K562 (cell line): ENCODE results near the gene PPDPF. TPM values are rescaled to one million over a fixed set of nuclear protein-coding genes. Genes with fewer than 3 reads are reported as not detected.
A peak's percentile ranks its signal among the peaks of the same experiment; 100 is the strongest.

Experiments
- ATF1 ChIP-seq, 2 experiments: fragments of 450-650 bp in 1 of 2; IDR thresholded peaks; 2 replicates each; pipeline ENCODE4 v1.6.1; 2016; ENCODE audit warnings: missing compliant biosample characterization in 1 of 2, missing genetic modification characterization in 1 of 2
- ATF7 ChIP-seq: fragments of 450-650 bp; IDR thresholded peaks from 2 replicates; pipeline ENCODE4 v1.7.1; 2014; ENCODE audit warnings: mild to moderate bottlenecking, moderate library complexity
- CREB1 ChIP-seq, 2 experiments: sonication (generic) in 1 of 2; formaldehyde crosslinking in 1 of 2; IDR thresholded peaks; 2 replicates each; pipeline versions ENCODE4 v1.6.1 to v1.8.0; 2012 to 2022; ENCODE audit warnings: inconsistent platforms in 1 of 2, mild to moderate bottlenecking in 1 of 2, missing genetic modification reagents in 1 of 2, moderate library complexity in 1 of 2
- CREM ChIP-seq: IDR thresholded peaks from 2 replicates; pipeline ENCODE4 v1.6.1; 2014; ENCODE audit warnings: antibody characterized with exemption, low read depth
- CTCF ChIP-seq, 3 experiments: IDR thresholded peaks in 2 of 3; conservative IDR thresholded peaks in 1 of 3; 2 replicates each; pipeline ENCODE4 v1.5.1; 2011 to 2012; ENCODE audit warnings: low read length in 3 of 3, mild to moderate bottlenecking in 3 of 3, control low read depth in 2 of 3, improper control_type of control experiment in 1 of 3, inconsistent platforms in 1 of 3, low read depth in 1 of 3, mixed read lengths in 1 of 3, moderate library complexity in 1 of 3; ENCODE audit not compliant: insufficient read depth in 2 of 3
- FIP1L1 ChIP-seq: fragments of 200-400 bp; formaldehyde crosslinking; IDR thresholded peaks from 2 replicates; pipeline ENCODE4 v1.6.1; 2018; ENCODE audit warnings: mild to moderate bottlenecking, low read depth, low read length; ENCODE audit not compliant: poor library complexity, severe bottlenecking
- FOXK2 ChIP-seq, 2 experiments: fragments of 450-650 bp; IDR thresholded peaks in 1 of 2; conservative IDR thresholded peaks in 1 of 2; 2 replicates each; pipeline ENCODE4 v1.6.1; 2016; ENCODE audit warnings: low read depth in 2 of 2, mild to moderate bottlenecking in 1 of 2
- GTF2A2 ChIP-seq: IDR thresholded peaks from 2 replicates; pipeline ENCODE4 v1.6.1; 2016; ENCODE audit warnings: mild to moderate bottlenecking, missing genetic modification characterization, missing compliant biosample characterization
- MAX ChIP-seq: sonication (generic); formaldehyde crosslinking; IDR thresholded peaks from 2 replicates; pipeline ENCODE4 v1.9.0; 2022; ENCODE audit warnings: mild to moderate bottlenecking, missing genetic modification reagents
- MECOM ChIP-seq: fragments of 250-450 bp; sonication (Bioruptor Pico); IDR thresholded peaks from 2 replicates; pipeline ENCODE4 v1.8.0; 2022; ENCODE audit warnings: inconsistent platforms
- MEF2A ChIP-seq: IDR thresholded peaks from 2 replicates; pipeline ENCODE4 v1.6.1; 2011; ENCODE audit warnings: low read depth, mild to moderate bottlenecking, low read length, moderate library complexity; ENCODE audit not compliant: control insufficient read depth
- RBM15 ChIP-seq: fragments of 200-400 bp; formaldehyde crosslinking; IDR thresholded peaks from 2 replicates; pipeline ENCODE4 v1.6.1; 2018; ENCODE audit warnings: mild to moderate bottlenecking, low read length, moderate library complexity; ENCODE audit not compliant: insufficient read depth
- SFPQ ChIP-seq: fragments of 200-400 bp; formaldehyde crosslinking; IDR thresholded peaks from 2 replicates; pipeline ENCODE4 v1.6.1; 2017; ENCODE audit warnings: mild to moderate bottlenecking, low read depth, low read length, moderate library complexity
- SMARCA4 ChIP-seq: fragments of 450-650 bp; IDR thresholded peaks from 2 replicates; pipeline ENCODE4 v1.6.1; 2016
- ZBTB9 ChIP-seq: fragments of 450-650 bp; formaldehyde crosslinking; IDR thresholded peaks from 2 replicates; pipeline ENCODE4 v1.4.0; 2020; ENCODE audit warnings: mild to moderate bottlenecking, moderate library complexity
- ZC3H11A ChIP-seq: IDR thresholded peaks from 2 replicates; pipeline ENCODE4 v1.6.1; 2012; ENCODE audit warnings: low read depth, low read length, improper control_type of control experiment
- ZFP30 ChIP-seq: fragments of 250-450 bp; sonication (Bioruptor Pico); IDR thresholded peaks from 2 replicates; pipeline ENCODE4 v1.8.0; 2022; ENCODE audit warnings: moderate library complexity, mild to moderate bottlenecking, inconsistent platforms, borderline replicate concordance
- ZFP36 ChIP-seq: fragments of 150-350 bp; IDR thresholded peaks from 2 replicates; pipeline ENCODE4 v1.6.1; 2018; ENCODE audit warnings: low read length, low read depth; ENCODE audit not compliant: partially characterized antibody
- ZNF212 ChIP-seq: fragments of 450-650 bp; formaldehyde crosslinking; IDR thresholded peaks from 2 replicates; pipeline ENCODE4 v1.4.0; 2020; ENCODE audit warnings: mild to moderate bottlenecking
- ZNF277 ChIP-seq: fragments of 250-450 bp; sonication (Bioruptor Pico); IDR thresholded peaks from 2 replicates; pipeline ENCODE4 v1.8.0; 2022; ENCODE audit warnings: inconsistent platforms, mild to moderate bottlenecking, moderate library complexity, borderline replicate concordance
- polyA plus RNA-seq, 8 experiments: library from polyadenylated mRNA; depleted of rRNA in 4 of 8; stranded (reverse) in 5 of 8; unstranded in 3 of 8; fragments of >200 nt; fragmentation: Nextera tagmentation in 2 of 8; fragmentation: Illumina TruSeq in 1 of 8; extraction: Ambion mirVana in 2 of 8; extraction: Trizol in 1 of 8; gene quantifications; 2 replicates each; pipeline versions ENCODE4 v1.2.1 to v1.2.3, GENCODE V29; 2011 to 2014; ENCODE audit warnings: inconsistent platforms in 1 of 8, missing spikeins in 1 of 8
- total RNA-seq, 7 experiments: library from RNA; depleted of rRNA in 6 of 7; stranded (reverse); fragments of >200 nt in 6 of 7; fragmentation: Illumina TruSeq in 2 of 7; extraction: Trizol in 2 of 7; gene quantifications; 2 replicates each; pipeline versions ENCODE4 v1.2.1 to v1.2.3, GENCODE V29; 2011 to 2021; ENCODE audit warnings: low replicate concordance in 1 of 7

Gene PPDPF
- total and polyA plus RNA-seq, 9 of the 15 experiments (the other 6 are each of a cell fraction or from before 2014, with no cell fraction given) = 0.77 to 233 (median 10.5) TPM

GRCh38 chr20:63501818-63502670, 18.5 kb upstream of the PPDPF start (continued):
- no peak for TF ChIP-seq SFPQ
- TF ChIP-seq ZNF277 = no peak
- no peak for TF ChIP-seq ZFP30 (CRISPR knock-in tag)
- TF ChIP-seq ZFP36 = peak; percentile 65
- no peak for TF ChIP-seq MECOM
- no peak for TF ChIP-seq RBM15
- no peak for TF ChIP-seq CTCF (IDR thresholded peaks at IDR 0.05 in 2 of 3, conservative IDR thresholded peaks at IDR 0.05 in 1 of 3; ENCODE audit: insufficient read depth in 2 of 3, low read depth in 1 of 3, low read length in 3 of 3)
- no peak for TF ChIP-seq FIP1L1
- no peak for TF ChIP-seq GTF2A2
- TF ChIP-seq MAX (CRISPR knock-in tag) = peak; percentile 15; the same call in 1 of the 2 replicates
- TF ChIP-seq CREM = peak; percentile 49; the same call in 1 of the 2 replicates
- no peak for TF ChIP-seq ATF1 (CRISPR knock-in tag; IDR thresholded peaks at IDR 0.05)
- TF ChIP-seq ATF1 (tag; IDR thresholded peaks at IDR 0.05) = peak; percentile 69
- TF ChIP-seq ZC3H11A = no peak
- peak; percentile 41; the same call in 1 of the 2 replicates for TF ChIP-seq MEF2A
- TF ChIP-seq ZNF212 (CRISPR knock-in tag) = no peak
- no peak for TF ChIP-seq SMARCA4
- no peak for TF ChIP-seq CREB1 (IDR thresholded peaks at IDR 0.05)
- peak; percentile 75; the same call in 1 of the 2 replicates for TF ChIP-seq CREB1 (CRISPR knock-in tag; IDR thresholded peaks at IDR 0.05)
- no peak for TF ChIP-seq ZBTB9 (CRISPR knock-in tag)
- TF ChIP-seq FOXK2 (conservative IDR thresholded peaks at IDR 0.05 in 1 of 2, IDR thresholded peaks at IDR 0.05 in 1 of 2; ENCODE audit: low read depth in 2 of 2) = no peak
- peak; percentile 97 for TF ChIP-seq ATF7
